ENCODE results near the gene DLL1.
"Not testable (repeated sequence)": the region's sequence is repeated elsewhere in the genome, so short reads cannot be mapped to it uniquely, and the experiment has no call there.

The DLL1 gene

GRCh38 chr6:170265655-170266054, 25.2 kb downstream of the DLL1 start:
- H3K9me3 ChIP-seq (ENCODE audit: insufficient read depth, low read depth, low read length): peaks cover 3% of the 10 kb centered on the region
- no peak for DNase-seq
- no peak overlapping the region for H2AK5ac ChIP-seq (ENCODE audit: low read length)
- no peak overlapping the region for H4K91ac ChIP-seq (ENCODE audit: low read depth, low read length)
- no peak overlapping the region for H3K4me2 ChIP-seq (ENCODE audit: low read length)
- H3K23ac ChIP-seq (ENCODE audit: low read length): no peak overlapping the region
- no peak overlapping the region for H3K9ac ChIP-seq (ENCODE audit: low read length)
- H3K4ac ChIP-seq (ENCODE audit: low read depth, low read length): no peak overlapping the region
- H4K12ac ChIP-seq (ENCODE audit: low read depth, low read length): no peak overlapping the region
- H3K27ac ChIP-seq (ENCODE audit: low read depth, low read length): no peak overlapping the region
- H3K18ac ChIP-seq (ENCODE audit: low read length): no peak overlapping the region
- no peak overlapping the region for H2BK120ac ChIP-seq (ENCODE audit: insufficient read depth, low read length, poor library complexity)
- no peaks in the 10 kb centered on the region for H3K36me3 ChIP-seq (ENCODE audit: control insufficient read depth in 1 of 2, insufficient read depth in 2 of 2, low read length in 2 of 2)
- H2BK12ac ChIP-seq (ENCODE audit: low read length): no peak overlapping the region
- no peak overlapping the region for H3K4me3 ChIP-seq (ENCODE audit: low read depth, low read length)
- WGBS (ENCODE audit: extremely low coverage, insufficient coverage, insufficient read length): no CpG with 5 or more reads among the region's 22 CpGs
- H4K8ac ChIP-seq (ENCODE audit: low read depth, low read length): no peak overlapping the region
- H3K4me1 ChIP-seq (ENCODE audit: control insufficient read depth in 1 of 2, insufficient read depth in 2 of 2, low read length in 2 of 2): peaks cover 6 to 10% of the 10 kb centered on the region in 2 experiments
- H2BK5ac ChIP-seq (ENCODE audit: low read depth, low read length, poor library complexity): no peak overlapping the region
- H3K27me3 ChIP-seq (ENCODE audit: insufficient read depth, low read length): no peaks in the 10 kb centered on the region
- H2AFZ ChIP-seq (ENCODE audit: insufficient read depth, low read length, poor library complexity): no peak overlapping the region
- no peak overlapping the region for H3K14ac ChIP-seq (ENCODE audit: low read length)
- no peaks in the 10 kb centered on the region for H3K79me2 ChIP-seq (ENCODE audit: control insufficient read depth, insufficient read depth, low read length, poor library complexity)
- no peaks in the 10 kb centered on the region for H3K79me1 ChIP-seq (ENCODE audit: low read length)

GRCh38 chr6:170264644-170265043, 26.2 kb downstream of the DLL1 start:
- not testable (repeated sequence) for H3K79me2 ChIP-seq (ENCODE audit: control insufficient read depth, insufficient read depth, low read length, poor library complexity); H3K4ac ChIP-seq (ENCODE audit: low read depth, low read length); H3K36me3 ChIP-seq (ENCODE audit: control insufficient read depth in 1 of 2, insufficient read depth in 2 of 2, low read length in 2 of 2); H3K9ac ChIP-seq (ENCODE audit: low read length); H4K91ac ChIP-seq (ENCODE audit: low read depth, low read length); H4K8ac ChIP-seq (ENCODE audit: low read depth, low read length); H2AFZ ChIP-seq (ENCODE audit: insufficient read depth, low read length, poor library complexity); H2BK120ac ChIP-seq (ENCODE audit: insufficient read depth, low read length, poor library complexity); H3K79me1 ChIP-seq (ENCODE audit: low read length); H3K23ac ChIP-seq (ENCODE audit: low read length); H3K4me1 ChIP-seq (ENCODE audit: control insufficient read depth in 1 of 2, insufficient read depth in 2 of 2, low read length in 2 of 2); H3K4me3 ChIP-seq (ENCODE audit: low read depth, low read length); H3K18ac ChIP-seq (ENCODE audit: low read length); H2AK5ac ChIP-seq (ENCODE audit: low read length); H2BK5ac ChIP-seq (ENCODE audit: low read depth, low read length, poor library complexity); DNase-seq; H3K14ac ChIP-seq (ENCODE audit: low read length); H3K4me2 ChIP-seq (ENCODE audit: low read length); H3K27ac ChIP-seq (ENCODE audit: low read depth, low read length); H3K9me3 ChIP-seq (ENCODE audit: insufficient read depth, low read depth, low read length); H3K27me3 ChIP-seq (ENCODE audit: insufficient read depth, low read length); H4K12ac ChIP-seq (ENCODE audit: low read depth, low read length); H2BK12ac ChIP-seq (ENCODE audit: low read length)
- WGBS (ENCODE audit: extremely low coverage, insufficient coverage, insufficient read length): no CpG with 5 or more reads among the region's 12 CpGs

GRCh38 chr6:170264086-170264485, 26.8 kb downstream of the DLL1 start:
- Histone ChIP-seq H3K18ac (ENCODE audit: low read length) (no peak overlapping the region), H3K79me2 (ENCODE audit: control insufficient read depth, insufficient read depth, low read length, poor library complexity) (no peaks in the 10 kb centered on the region), H3K4me3 (ENCODE audit: low read depth, low read length) (no peak overlapping the region), H3K36me3 (ENCODE audit: control insufficient read depth in 1 of 2, insufficient read depth in 2 of 2, low read length in 2 of 2) (no peaks in the 10 kb centered on the region), H4K8ac (ENCODE audit: low read depth, low read length) (no peak overlapping the region), H3K4me2 (ENCODE audit: low read length) (no peak overlapping the region), H4K12ac (ENCODE audit: low read depth, low read length) (no peak overlapping the region), H2AFZ (ENCODE audit: insufficient read depth, low read length, poor library complexity) (no peak overlapping the region), H3K4me1 (ENCODE audit: control insufficient read depth in 1 of 2, insufficient read depth in 2 of 2, low read length in 2 of 2) (peaks cover under 1% of the 10 kb centered on the region in 2 experiments), H4K91ac (ENCODE audit: low read depth, low read length) (no peak overlapping the region), H3K79me1 (ENCODE audit: low read length) (no peaks in the 10 kb centered on the region), H3K9me3 (ENCODE audit: insufficient read depth, low read depth, low read length) (peaks cover 3% of the 10 kb centered on the region), H3K4ac (ENCODE audit: low read depth, low read length) (no peak overlapping the region), H2BK12ac (ENCODE audit: low read length) (no peak overlapping the region), H2BK5ac (ENCODE audit: low read depth, low read length, poor library complexity) (no peak overlapping the region), H2AK5ac (ENCODE audit: low read length) (no peak overlapping the region), H3K27me3 (ENCODE audit: insufficient read depth, low read length) (no peaks in the 10 kb centered on the region), H3K27ac (ENCODE audit: low read depth, low read length) (no peak overlapping the region), H2BK120ac (ENCODE audit: insufficient read depth, low read length, poor library complexity) (no peak overlapping the region), H3K14ac (ENCODE audit: low read length) (no peak overlapping the region), H3K9ac (ENCODE audit: low read length) (no peak overlapping the region), H3K23ac (ENCODE audit: low read length) (no peak overlapping the region)
- no peak for DNase-seq
- WGBS (ENCODE audit: extremely low coverage, insufficient coverage, insufficient read length): no CpG with 5 or more reads among the region's 7 CpGs

- Histone ChIP-seq H3K9me3 (ENCODE audit: insufficient read depth, low read depth, low read length) (peaks cover 3% of the 10 kb centered on the region), H3K4me3 (ENCODE audit: low read depth, low read length) (no peak overlapping the region), H3K36me3 (ENCODE audit: control insufficient read depth in 1 of 2, insufficient read depth in 2 of 2, low read length in 2 of 2) (no peaks in the 10 kb centered on the region), H3K23ac (ENCODE audit: low read length) (no peak overlapping the region), H3K14ac (ENCODE audit: low read length) (no peak overlapping the region), H3K27ac (ENCODE audit: low read depth, low read length) (no peak overlapping the region), H2AK5ac (ENCODE audit: low read length) (no peak overlapping the region), H3K79me1 (ENCODE audit: low read length) (no peaks in the 10 kb centered on the region), H3K4ac (ENCODE audit: low read depth, low read length) (no peak overlapping the region), H3K4me1 (ENCODE audit: control insufficient read depth in 1 of 2, insufficient read depth in 2 of 2, low read length in 2 of 2) (no peaks in the 10 kb centered on the region), H3K18ac (ENCODE audit: low read length) (no peak overlapping the region), H2BK5ac (ENCODE audit: low read depth, low read length, poor library complexity) (no peak overlapping the region), H2BK12ac (ENCODE audit: low read length) (no peak overlapping the region), H2BK120ac (ENCODE audit: insufficient read depth, low read length, poor library complexity) (no peak overlapping the region), H3K27me3 (ENCODE audit: insufficient read depth, low read length) (no peaks in the 10 kb centered on the region), H3K4me2 (ENCODE audit: low read length) (no peak overlapping the region), H4K91ac (ENCODE audit: low read depth, low read length) (no peak overlapping the region), H4K12ac (ENCODE audit: low read depth, low read length) (no peak overlapping the region), H3K9ac (ENCODE audit: low read length) (no peak overlapping the region), H4K8ac (ENCODE audit: low read depth, low read length) (no peak overlapping the region), H2AFZ (ENCODE audit: insufficient read depth, low read length, poor library complexity) (no peak overlapping the region), H3K79me2 (ENCODE audit: control insufficient read depth, insufficient read depth, low read length, poor library complexity) (no peaks in the 10 kb centered on the region)
- no CpG with 5 or more reads among the region's 8 CpGs for WGBS (ENCODE audit: extremely low coverage, insufficient coverage, insufficient read length)
- DNase-seq: no peak
These were observed 27.5 kb downstream of the DLL1 start for GRCh38 chr6:170263410-170263809.
